IMR-90 (cell line): Measurements from ENCODE around the gene GNG2. TPM values are rescaled to one million over a fixed set of nuclear protein-coding genes. Genes with fewer than 3 reads are reported as not detected.

Experiments used
- ATAC-seq: fragments of 200-7000 bp; cut with Tn5 transposase; 2 replicates; pipeline ENCODE4 v1.9.1; 2020; ENCODE audit warnings: low read depth, mild to moderate bottlenecking, moderate library complexity
- BruUV-seq: library from RNA; stranded (reverse); fragments of 400-500 nt; replicated peaks from 2 replicates; lab custom pipeline; 2021; lab: Mats Ljungman, UMichigan
- CTCF ChIA-PET: fragments of 300-600 bp; formaldehyde crosslinking; extraction: SDS; loops from one replicate; lab custom pipeline; 2021; ENCODE audit warnings: antibody characterized with exemption; lab: Yijun Ruan, JAX
- POLR2A ChIA-PET: fragments of 300-600 bp; sonication (Branson Sonifier 250); formaldehyde crosslinking; loops from one replicate; lab custom pipeline; 2022; ENCODE audit warnings: antibody characterized with exemption; ENCODE audit not compliant: unreplicated experiment; lab: Charles Lee
- DNase-seq: peaks from one replicate; pipeline ENCODE4 v3.0.0; 2013
- H2AFZ ChIP-seq: replicated peaks from 2 replicates; pipeline ENCODE3; 2013; ENCODE audit warnings: low read length, mild to moderate bottlenecking; ENCODE audit not compliant: poor library complexity
- H2AK5ac ChIP-seq: 2 replicates; pipeline ENCODE4 v1.6.1; 2013; ENCODE audit warnings: low read depth, low read length, inconsistent platforms
- H2AK9ac ChIP-seq: replicated peaks from 2 replicates; pipeline ENCODE3; 2013; ENCODE audit warnings: mild to moderate bottlenecking, low read depth, low read length, moderate library complexity; ENCODE audit not compliant: poor library complexity
- H2BK120ac ChIP-seq: 2 replicates; pipeline ENCODE4 v1.6.1; 2013; ENCODE audit warnings: low read depth, low read length, inconsistent platforms
- H2BK15ac ChIP-seq: 3 replicates; pipeline ENCODE4 v1.6.1; 2013; ENCODE audit warnings: low read depth, low read length, inconsistent platforms
- H2BK20ac ChIP-seq: 2 replicates; pipeline ENCODE4 v1.6.1; 2013; ENCODE audit warnings: low read depth, mild to moderate bottlenecking, inconsistent platforms, low read length, moderate library complexity
- H2BK5ac ChIP-seq: 2 replicates; pipeline ENCODE4 v1.6.1; 2013; ENCODE audit warnings: mild to moderate bottlenecking, low read depth, low read length, inconsistent platforms; ENCODE audit not compliant: poor library complexity, severe bottlenecking
- H3K14ac ChIP-seq: replicated peaks from 2 replicates; pipeline ENCODE4 v1.6.1; 2013; ENCODE audit warnings: low read depth, low read length, inconsistent platforms
- H3K18ac ChIP-seq: 2 replicates; pipeline ENCODE4 v1.6.1; 2013; ENCODE audit warnings: low read depth, low read length, control low read depth
- H3K23ac ChIP-seq: 2 replicates; pipeline ENCODE4 v1.6.1; 2013; ENCODE audit warnings: low read depth, low read length, inconsistent platforms
- H3K27ac ChIP-seq: 2 replicates; pipeline ENCODE4 v1.5.1; 2013; ENCODE audit warnings: mild to moderate bottlenecking, control low read depth, low read length; ENCODE audit not compliant: insufficient read depth
- H3K27me3 ChIP-seq: 2 replicates; pipeline ENCODE4 v1.6.1; 2013; ENCODE audit warnings: low read length; ENCODE audit not compliant: control insufficient read depth, insufficient read depth
- H3K36me3 ChIP-seq: 2 replicates; pipeline ENCODE4 v1.6.1; 2013; ENCODE audit warnings: low read length, mixed read lengths; ENCODE audit not compliant: control insufficient read depth, insufficient read depth
- H3K4ac ChIP-seq: 2 replicates; pipeline ENCODE4 v1.6.1; 2013; ENCODE audit warnings: low read depth, low read length, inconsistent platforms
- H3K4me1 ChIP-seq: 2 replicates; pipeline ENCODE4 v1.6.1; 2013; ENCODE audit warnings: low read length, mixed read lengths; ENCODE audit not compliant: control insufficient read depth, insufficient read depth
- H3K4me2 ChIP-seq: 2 replicates; pipeline ENCODE4 v1.6.1; 2013; ENCODE audit warnings: low read depth, mild to moderate bottlenecking, control low read depth, low read length, moderate library complexity
- H3K4me3 ChIP-seq: 2 replicates; pipeline ENCODE4 v1.5.1; 2013; ENCODE audit warnings: low read depth, mild to moderate bottlenecking, control low read depth, low read length, moderate library complexity; ENCODE audit not compliant: insufficient read depth
- H3K56ac ChIP-seq: 2 replicates; pipeline ENCODE4 v1.6.1; 2013; ENCODE audit warnings: low read length, inconsistent platforms; ENCODE audit not compliant: insufficient read depth; ENCODE audit errors: extremely low read depth
- H3K79me1 ChIP-seq, 2 experiments: 2 replicates each; pipeline ENCODE4 v1.6.1; 2013; ENCODE audit warnings: low read length in 2 of 2, inconsistent platforms in 1 of 2, low read depth in 1 of 2
- H3K9ac ChIP-seq: 2 replicates; pipeline ENCODE4 v1.6.1; 2013; ENCODE audit warnings: low read depth, low read length, control low read depth
- H3K9me1 ChIP-seq: 2 replicates; pipeline ENCODE4 v1.6.1; 2013; ENCODE audit warnings: low read length, inconsistent platforms; ENCODE audit not compliant: insufficient read depth
- H3K9me3 ChIP-seq: 2 replicates; pipeline ENCODE4 v1.6.1; 2013; ENCODE audit warnings: low read length; ENCODE audit not compliant: control insufficient read depth, insufficient read depth
- H4K20me1 ChIP-seq: 2 replicates; pipeline ENCODE4 v1.6.1; 2013; ENCODE audit warnings: low read length, inconsistent platforms; ENCODE audit not compliant: insufficient read depth
- H4K5ac ChIP-seq: 2 replicates; pipeline ENCODE4 v1.6.1; 2013; ENCODE audit warnings: mild to moderate bottlenecking, low read depth, low read length, control low read depth
- H4K8ac ChIP-seq, 2 experiments: 2 replicates each; pipeline ENCODE4 v1.6.1; 2013; ENCODE audit warnings: low read depth in 2 of 2, low read length in 2 of 2, control low read depth in 1 of 2, inconsistent platforms in 1 of 2
- H4K91ac ChIP-seq: 2 replicates; pipeline ENCODE4 v1.6.1; 2013; ENCODE audit warnings: low read depth, low read length, inconsistent platforms; ENCODE audit not compliant: insufficient read depth
- BHLHE40 ChIP-seq: fragments of 150-350 bp; IDR thresholded peaks from 2 replicates; pipeline ENCODE4 v1.6.1; 2016; ENCODE audit warnings: mild to moderate bottlenecking, low read depth, low read length
- CEBPB ChIP-seq: IDR thresholded peaks from 2 replicates; pipeline ENCODE4 v1.6.1; 2012; ENCODE audit warnings: low read depth, low read length, improper control_type of control experiment
- CHD1 ChIP-seq: IDR thresholded peaks from 2 replicates; pipeline ENCODE4 v1.6.1; 2012; ENCODE audit warnings: low read depth, low read length, improper control_type of control experiment
- ELK1 ChIP-seq: fragments of 150-350 bp; IDR thresholded peaks from 2 replicates; pipeline ENCODE4 v1.6.1; 2016; ENCODE audit warnings: low read depth, mild to moderate bottlenecking, low read length, moderate library complexity, borderline replicate concordance
- FOS ChIP-seq: fragments of 150-350 bp; IDR thresholded peaks from 2 replicates; pipeline ENCODE4 v1.6.1; 2016; ENCODE audit warnings: low read depth, low read length
- MAFK ChIP-seq: IDR thresholded peaks from 2 replicates; pipeline ENCODE4 v1.6.1; 2012; ENCODE audit warnings: low read depth, low read length, improper control_type of control experiment
- MAZ ChIP-seq: IDR thresholded peaks from 2 replicates; pipeline ENCODE4 v1.6.1; 2012; ENCODE audit warnings: low read depth, mild to moderate bottlenecking, low read length, improper control_type of control experiment, moderate library complexity, borderline replicate concordance
- MXI1 ChIP-seq: IDR thresholded peaks from 2 replicates; pipeline ENCODE4 v1.6.1; 2012; ENCODE audit warnings: low read depth, mild to moderate bottlenecking, low read length, moderate library complexity, borderline replicate concordance
- NFE2L2 ChIP-seq: fragments of 150-350 bp; IDR thresholded peaks from 2 replicates; pipeline ENCODE4 v1.6.1; 2016; ENCODE audit warnings: low read depth, mild to moderate bottlenecking, low read length
- RAD21 ChIP-seq: IDR thresholded peaks from 2 replicates; pipeline ENCODE4 v1.6.1; 2012; ENCODE audit warnings: low read length, improper control_type of control experiment
- RCOR1 ChIP-seq: IDR thresholded peaks from 2 replicates; pipeline ENCODE4 v1.6.1; 2012; ENCODE audit warnings: mild to moderate bottlenecking, low read length, improper control_type of control experiment; ENCODE audit not compliant: insufficient replicate concordance
- RFX5 ChIP-seq: IDR thresholded peaks from 2 replicates; pipeline ENCODE4 v1.8.0; 2012; ENCODE audit warnings: low read depth, mild to moderate bottlenecking, low read length, moderate library complexity
- SMC3 ChIP-seq: fragments of 150-350 bp; IDR thresholded peaks from 2 replicates; pipeline ENCODE4 v1.6.1; 2016; ENCODE audit warnings: low read depth, mild to moderate bottlenecking, antibody characterized with exemption, low read length, moderate library complexity
- USF2 ChIP-seq: fragments of 150-350 bp; IDR thresholded peaks from 2 replicates; pipeline ENCODE4 v1.6.1; 2017; ENCODE audit warnings: mild to moderate bottlenecking, antibody characterized with exemption, low read length, low read depth
- WGBS, 2 experiments: methylation state at CpG; one replicate each; pipeline versions ENCODE4 v1.1.5 to v1.1.7; 2013; ENCODE audit warnings: missing lambda C conversion rate in 2 of 2; ENCODE audit not compliant: insufficient read length in 1 of 2; ENCODE audit errors: extremely low coverage in 2 of 2; 5-methylcytosine and 5-hydroxymethylcytosine counted together
- dilution Hi-C: fragments of 300-500 bp; cut with HindIII; formaldehyde crosslinking; loops from one replicate; pipeline ENCODE4 v1.14.3; 2018; ENCODE audit warnings: low sequenced_read_pairs; ENCODE audit not compliant: unreplicated experiment
- in situ Hi-C: fragments of 300-500 bp; cut with MboI; formaldehyde crosslinking; loops from 3 replicates; pipeline ENCODE4 v1.14.3; 2019; ENCODE audit warnings: low sequenced_read_pairs, inconsistent platforms, mixed read lengths
- intact Hi-C: fragments of 100-400 bp; cut with micrococcal nuclease; formaldehyde crosslinking; loops from 2 replicates; pipeline ENCODE4 v1.10.0; 2022
- polyA plus RNA-seq, 3 experiments: library from polyadenylated mRNA; depleted of rRNA; stranded (reverse); fragments of >200 nt; gene quantifications; 2 replicates each; pipeline ENCODE4 v1.2.3, GENCODE V29; 2012; ENCODE audit warnings: low replicate concordance in 1 of 3
- total RNA-seq: library from RNA; depleted of rRNA; stranded (reverse); fragments of >200 nt; gene quantifications from 2 replicates; pipeline ENCODE4 v1.2.3, GENCODE V29; 2012

The GNG2 gene
- total and polyA plus RNA-seq, 2 of the 4 experiments (the other 2 are of a cell fraction), result 13.1 to 14.6 TPM

- H3K9ac ChIP-seq, result no peak overlapping the region
- H2AFZ ChIP-seq, result no peak overlapping the region
- H3K9me3 ChIP-seq, result peaks cover 8% of the 10 kb centered on the region
- no peak for DNase-seq
- no peak overlapping the region for H2AK5ac ChIP-seq
- no peak overlapping the region for H4K8ac ChIP-seq
- in situ Hi-C loops (no loop called here), intact Hi-C loops (no loop called here), dilution Hi-C loops (no loop called here)
- no peak overlapping the region for H2BK5ac ChIP-seq
- no peak overlapping the region for H4K5ac ChIP-seq
- no peak overlapping the region for H2BK15ac ChIP-seq
- H3K18ac ChIP-seq, result no peak overlapping the region
- TF ChIP-seq MXI1, result no peak
- no peak for TF ChIP-seq NFE2L2
- TF ChIP-seq CHD1, result no peak
- no peak for TF ChIP-seq BHLHE40
- no peak for TF ChIP-seq RFX5
- no peak for TF ChIP-seq FOS
- TF ChIP-seq RCOR1, result no peak
- TF ChIP-seq MAFK, result no peak
- no peak for TF ChIP-seq MAZ
- no peak for TF ChIP-seq CEBPB
- TF ChIP-seq USF2, result no peak
- no peak for TF ChIP-seq ELK1
- no peak for TF ChIP-seq RAD21
- no peak for TF ChIP-seq SMC3
- no peak for ATAC-seq
- H4K20me1 ChIP-seq, result no peaks in the 10 kb centered on the region
- H3K27me3 ChIP-seq, result no peaks in the 10 kb centered on the region
- POLR2A ChIA-PET, result no interaction called here
- no peak overlapping the region for H2BK20ac ChIP-seq
- H3K4me1 ChIP-seq, result no peaks in the 10 kb centered on the region
- H3K23ac ChIP-seq, result no peak overlapping the region
- H3K4me2 ChIP-seq, result no peak overlapping the region
- BruUV-seq, result no TSS peak
- no peaks in the 10 kb centered on the region for H3K79me1 ChIP-seq
- H3K36me3 ChIP-seq, result peaks cover 16% of the 10 kb centered on the region
- no peak overlapping the region for H2AK9ac ChIP-seq
- H3K4me3 ChIP-seq, result no peak overlapping the region
- H3K27ac ChIP-seq, result no peak overlapping the region
- WGBS, 2 experiments, result no CpG with 5 or more reads among the region's 2 CpGs
- no peak overlapping the region for H3K14ac ChIP-seq
- no peak overlapping the region for H4K91ac ChIP-seq
- no peak overlapping the region for H3K56ac ChIP-seq
- H3K4ac ChIP-seq, result no peak overlapping the region
- no peak overlapping the region for H2BK120ac ChIP-seq
- no peaks in the 10 kb centered on the region for H3K9me1 ChIP-seq
- CTCF ChIA-PET, result interaction anchor here (1.2 kb wide), 1 partner anchor 25 kb away, joined by 4 read pairs; no protein-coding TSS in a partner anchor
These were observed 93.6 kb downstream of the GNG2 start for GRCh38 chr14:51954031-51954430.
